Gastroesophageal sphincter (tissue), 4 donors: ENCODE results near the gene CASTOR1. TPM values are rescaled to one million over a fixed set of nuclear protein-coding genes. Genes with fewer than 3 reads are reported as not detected.

Source experiments
- ATAC-seq: fragments of 150-250 bp; one replicate; pipeline ENCODE4 v1.9.1; 2016; ENCODE audit warnings: mild to moderate bottlenecking, moderate library complexity
- H3K27ac ChIP-seq, 4 donors: fragments of 200-600 bp; sonication (generic) in 3 of 4; 1 replicate in 3 of 4; 2 replicates in 1 of 4; pipeline ENCODE4 v1.5.1; 2016 to 2019
- H3K27me3 ChIP-seq: fragments of 200-600 bp; sonication (generic); one replicate; pipeline ENCODE4 v1.5.1; 2019
- H3K36me3 ChIP-seq, 2 donors: fragments of 200-600 bp; sonication (generic); one replicate each; pipeline ENCODE4 v1.5.1; 2019; ENCODE audit warnings: control low read depth in 1 of 2
- H3K4me1 ChIP-seq, 3 donors: fragments of 200-600 bp; sonication (generic); 1 replicate in 2 of 3; 2 replicates in 1 of 3; pipeline ENCODE4 v1.5.1; 2016 to 2019; ENCODE audit warnings: control low read depth in 2 of 3
- H3K4me3 ChIP-seq, 2 donors: fragments of 200-600 bp; sonication (generic); one replicate each; pipeline ENCODE4 v1.5.1; 2019; ENCODE audit warnings: mild to moderate bottlenecking in 1 of 2, moderate library complexity in 1 of 2
- H3K9me3 ChIP-seq, 3 donors: fragments of 200-600 bp; sonication (generic); one replicate each; pipeline ENCODE4 v1.5.1; 2017 to 2019; ENCODE audit warnings: control low read depth in 2 of 3
- EP300 ChIP-seq: sonication (generic); formaldehyde crosslinking; IDR thresholded peaks from one replicate; pipeline ENCODE4 v1.6.1; 2017; ENCODE audit warnings: antibody characterized with exemption, mild to moderate bottlenecking
- POLR2A ChIP-seq, 2 donors: fragments of 450-650 bp; IDR thresholded peaks; one replicate each; pipeline ENCODE4 v1.6.1; 2017; ENCODE audit warnings: antibody characterized with exemption in 2 of 2, mild to moderate bottlenecking in 2 of 2, moderate library complexity in 1 of 2
- POLR2AphosphoS5 ChIP-seq: sonication (generic); formaldehyde crosslinking; IDR thresholded peaks from one replicate; pipeline ENCODE4 v1.6.1; 2017; ENCODE audit warnings: antibody characterized with exemption
- WGBS, 2 donors: methylation state at CpG; one replicate each; pipeline ENCODE4 v1.1.5; 2018; ENCODE audit warnings: low coverage in 1 of 2; 5-methylcytosine and 5-hydroxymethylcytosine counted together
- total RNA-seq, 4 donors: library from RNA; depleted of rRNA; stranded (reverse); fragments of >200 nt; gene quantifications; one replicate each; pipeline ENCODE4 v1.1.0, GENCODE V29; 2016
- TF ChIP-seq, protein P1 (sequence below), 4 experiments: fragments of 200-600 bp in 2 of 4; fragments of 450-650 bp in 2 of 4; sonication (generic) in 1 of 4; IDR thresholded peaks; one replicate each; pipeline ENCODE4 v1.5.1; 2017 to 2019; ENCODE audit warnings: antibody characterized with exemption in 4 of 4, mild to moderate bottlenecking in 2 of 4, moderate library complexity in 2 of 4

Gene CASTOR1
- total RNA-seq, 4 donors from 2014 or later: 12.9 to 17.1 (median 16.2) TPM

DNA sequence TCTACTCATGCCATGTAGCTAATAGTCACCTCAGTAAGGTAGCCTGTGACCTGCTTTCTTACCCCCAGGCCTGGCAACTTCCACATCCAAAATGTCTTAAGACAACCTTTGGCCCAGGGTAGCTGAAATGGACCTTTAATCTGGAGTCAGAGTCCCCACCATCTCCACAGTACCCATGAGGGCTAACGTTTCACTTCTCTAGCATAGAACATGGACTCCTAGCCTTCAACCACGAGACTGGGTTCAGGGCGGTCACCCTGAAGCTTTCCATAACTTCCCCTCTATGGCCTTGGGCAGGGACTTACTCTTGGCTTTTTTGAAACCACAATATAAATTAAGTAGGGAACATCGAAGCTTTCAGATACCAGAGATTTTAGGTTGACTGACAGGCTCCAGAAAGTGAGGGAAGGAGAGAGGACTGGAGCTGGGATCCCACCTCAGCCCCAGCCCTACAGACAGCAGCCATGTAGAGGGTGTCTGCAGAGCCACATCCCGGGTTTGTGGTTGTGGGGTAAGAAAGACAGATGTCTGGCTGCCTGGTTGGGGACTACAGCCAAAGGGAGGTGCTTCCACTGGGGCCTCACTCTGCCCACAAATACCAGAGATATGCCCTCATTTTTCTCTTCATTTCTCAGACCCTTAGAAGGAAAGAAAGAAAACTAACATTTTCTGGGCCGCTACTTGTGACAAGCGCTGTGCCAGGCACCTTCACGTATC, 34.9 kb upstream of the CASTOR1 start:
- peak overlapping the region; percentile 67 to 78 for H3K4me3 ChIP-seq
- peaks cover 0 to 80% (median 50%) of the 10 kb centered on the region in 3 donors for H3K4me1 ChIP-seq
- no peaks in the 10 kb centered on the region for H3K9me3 ChIP-seq
- H3K27me3 ChIP-seq: no peaks in the 10 kb centered on the region
- peak overlapping the region; percentile 32 to 93 (median 86) for H3K27ac ChIP-seq
- no peak for ATAC-seq
- no peak for TF ChIP-seq EP300
- no peak for TF ChIP-seq POLR2A (IDR thresholded peaks at IDR 0.05)
- TF ChIP-seq POLR2AphosphoS5: no peak
- TF ChIP-seq, protein P1, sequence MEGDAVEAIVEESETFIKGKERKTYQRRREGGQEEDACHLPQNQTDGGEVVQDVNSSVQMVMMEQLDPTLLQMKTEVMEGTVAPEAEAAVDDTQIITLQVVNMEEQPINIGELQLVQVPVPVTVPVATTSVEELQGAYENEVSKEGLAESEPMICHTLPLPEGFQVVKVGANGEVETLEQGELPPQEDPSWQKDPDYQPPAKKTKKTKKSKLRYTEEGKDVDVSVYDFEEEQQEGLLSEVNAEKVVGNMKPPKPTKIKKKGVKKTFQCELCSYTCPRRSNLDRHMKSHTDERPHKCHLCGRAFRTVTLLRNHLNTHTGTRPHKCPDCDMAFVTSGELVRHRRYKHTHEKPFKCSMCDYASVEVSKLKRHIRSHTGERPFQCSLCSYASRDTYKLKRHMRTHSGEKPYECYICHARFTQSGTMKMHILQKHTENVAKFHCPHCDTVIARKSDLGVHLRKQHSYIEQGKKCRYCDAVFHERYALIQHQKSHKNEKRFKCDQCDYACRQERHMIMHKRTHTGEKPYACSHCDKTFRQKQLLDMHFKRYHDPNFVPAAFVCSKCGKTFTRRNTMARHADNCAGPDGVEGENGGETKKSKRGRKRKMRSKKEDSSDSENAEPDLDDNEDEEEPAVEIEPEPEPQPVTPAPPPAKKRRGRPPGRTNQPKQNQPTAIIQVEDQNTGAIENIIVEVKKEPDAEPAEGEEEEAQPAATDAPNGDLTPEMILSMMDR (IDR thresholded peaks at IDR 0.05): no peak
- WGBS, 2 donors: 25 to 55% methylated on average over 2 to 5 of the region's 8 CpGs
- H3K36me3 ChIP-seq: peaks cover 0 to 23% of the 10 kb centered on the region in 2 donors

- no peak overlapping the region for H3K4me3 ChIP-seq
- TF ChIP-seq EP300: no peak
- H3K36me3 ChIP-seq: peaks cover 0 to 22% of the 10 kb centered on the region in 2 donors
- H3K27me3 ChIP-seq: no peaks in the 10 kb centered on the region
- 94 to 100% methylated on average over 3 of the region's 3 CpGs for WGBS, 2 donors
- no peak overlapping the region for H3K27ac ChIP-seq
- H3K9me3 ChIP-seq: no peaks in the 10 kb centered on the region
- no peak for ATAC-seq
- H3K4me1 ChIP-seq: peaks cover 0 to 89% (median 58%) of the 10 kb centered on the region in 3 donors
Measured at GRCh38 chr22:30323246-30323645, 33.9 kb upstream of the CASTOR1 start.

GRCh38 chr22:30321461-30321860, 32.2 kb upstream of the CASTOR1 start:
- Histone ChIP-seq H3K9me3 (no peaks in the 10 kb centered on the region), H3K27ac (peak overlapping the region in 2 of 4 donors; percentile 22 to 52), H3K4me1 (peaks cover 0 to 97% (median 63%) of the 10 kb centered on the region in 3 donors), H3K27me3 (no peaks in the 10 kb centered on the region), H3K4me3 (no peak overlapping the region), H3K36me3 (peaks cover 0 to 22% of the 10 kb centered on the region in 2 donors)
- no peak for ATAC-seq
- TF ChIP-seq, protein P1 (IDR thresholded peaks at IDR 0.05): no peak
- TF ChIP-seq EP300: no peak
- TF ChIP-seq POLR2A (IDR thresholded peaks at IDR 0.05): no peak
- no peak for TF ChIP-seq POLR2AphosphoS5
- 70% methylated on average over 2 of the region's 2 CpGs; no CpG with 5 or more reads in 1 of the 2 donors for WGBS, 2 donors

DNA sequence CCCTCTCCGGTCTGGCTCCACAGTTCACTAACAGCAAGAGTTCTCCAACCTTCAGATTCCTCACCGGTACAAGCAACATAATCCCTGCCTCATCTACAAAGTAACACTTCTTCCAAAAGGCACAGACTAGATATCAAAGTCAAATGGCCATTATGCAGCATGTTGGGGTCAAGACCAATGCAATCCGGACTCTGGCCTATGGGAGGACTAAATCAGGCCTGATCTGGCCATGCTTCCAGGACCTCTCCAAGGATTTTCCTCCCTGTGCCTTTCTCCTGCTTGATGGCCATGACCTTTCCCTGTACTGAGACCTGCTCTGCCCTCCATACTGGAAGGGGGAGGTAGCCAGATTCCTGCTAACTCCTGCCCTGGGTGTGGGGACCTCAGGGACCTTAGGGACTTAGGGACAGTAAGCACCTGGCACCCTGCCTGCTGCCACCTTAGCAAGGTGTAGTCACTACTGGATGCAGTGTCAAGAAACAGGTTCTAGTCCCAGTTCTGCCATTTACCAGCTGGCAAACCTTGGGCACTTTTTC, 30.8 kb upstream of the CASTOR1 start:
- ATAC-seq: no peak
- no peaks in the 10 kb centered on the region for H3K27me3 ChIP-seq
- H3K4me1 ChIP-seq: peaks cover 0 to 100% (median 63%) of the 10 kb centered on the region in 3 donors
- no peaks in the 10 kb centered on the region for H3K9me3 ChIP-seq
- H3K4me3 ChIP-seq: no peak overlapping the region
- H3K36me3 ChIP-seq: peaks cover 0 to 22% of the 10 kb centered on the region in 2 donors
- peak overlapping the region in 3 of 4 donors; percentile 27 to 52 (median 48) for H3K27ac ChIP-seq
- 80 to 100% methylated on average over 1 to 2 of the region's 3 CpGs for whole genome bisulfite sequencing, 2 donors
- no peak for TF ChIP-seq EP300
- TF ChIP-seq, protein P1 (IDR thresholded peaks at IDR 0.05): no peak
- TF ChIP-seq POLR2A (IDR thresholded peaks at IDR 0.05): no peak

- H3K36me3 ChIP-seq: peaks cover 0 to 22% of the 10 kb centered on the region in 2 donors
- WGBS, 2 donors: 29 to 82% methylated on average over 2 to 7 of the region's 7 CpGs
- no peaks in the 10 kb centered on the region for H3K9me3 ChIP-seq
- no peak for ATAC-seq
- peaks cover 0 to 100% (median 52%) of the 10 kb centered on the region in 3 donors for H3K4me1 ChIP-seq
- TF ChIP-seq, protein P1 (IDR thresholded peaks at IDR 0.05): no peak
- TF ChIP-seq EP300: no peak
- TF ChIP-seq POLR2AphosphoS5: no peak
- TF ChIP-seq POLR2A (IDR thresholded peaks at IDR 0.05): no peak
- no peak overlapping the region for H3K4me3 ChIP-seq
- H3K27ac ChIP-seq: peak overlapping the region in 3 of 4 donors; percentile 26 to 48 (median 27)
- no peaks in the 10 kb centered on the region for H3K27me3 ChIP-seq
Measured at GRCh38 chr22:30318799-30319419, 29.6 kb upstream of the CASTOR1 start.
